AG04449 (cell line): ENCODE data around the gene MAN1A2.
A peak's percentile ranks its signal among the peaks of the same experiment; 100 is the strongest.

Source experiments
- CTCF ChIA-PET: fragments of 350-600 bp; formaldehyde crosslinking; extraction: SDS; loops from one replicate; lab custom pipeline; 2021; ENCODE audit warnings: antibody characterized with exemption; lab: Yijun Ruan, JAX
- POLR2A ChIA-PET: fragments of 400-600, 350-600 bp; formaldehyde crosslinking; extraction: SDS; loops from one replicate; lab custom pipeline; 2020; ENCODE audit warnings: antibody characterized with exemption, inconsistent platforms; lab: Yijun Ruan, JAX
- DNase-seq: peaks from one replicate; pipeline ENCODE4 v3.0.0-alpha.2; 2010; ENCODE audit warnings: low read depth, low spot score
- H3K4me3 ChIP-seq: 2 replicates; pipeline ENCODE4 v1.5.1; 2011; ENCODE audit warnings: low read depth, mild to moderate bottlenecking, control low read depth, low read length
- CTCF ChIP-seq: IDR thresholded peaks from one replicate; pipeline ENCODE4 v1.5.1; 2011; ENCODE audit warnings: mild to moderate bottlenecking, moderate library complexity, low read length, control low read depth, inconsistent platforms; ENCODE audit not compliant: insufficient read depth; ENCODE audit errors: missing control alignments

Gene MAN1A2

GRCh38 chr1:117362986-117363385 is 4.3 kb upstream of the MAN1A2 start:
- H3K4me3 ChIP-seq: no peak overlapping the region
- DNase-seq: no peak
- no peak for TF ChIP-seq CTCF
- ChIA-PET CTCF (interaction anchor here (0.9 to 1.5 kb wide), 3 partner anchors 79 to 295 kb away, joined by 3 to 6 read pairs (median 3); no protein-coding TSS in a partner anchor), POLR2A (no interaction called here)

GRCh38 chr1:117363571-117364048 is 3.6 kb upstream of the MAN1A2 start:
- no peak overlapping the region for H3K4me3 ChIP-seq
- ChIA-PET CTCF (interaction anchor here (1.5 kb wide), 1 partner anchor 79 kb away, joined by 6 read pairs; no protein-coding TSS in a partner anchor), POLR2A (no interaction called here)
- no peak for TF ChIP-seq CTCF
- no peak for DNase-seq

- no peak overlapping the region for H3K4me3 ChIP-seq
- POLR2A ChIA-PET: no interaction called here
- CTCF ChIA-PET: no interaction called here
- no peak for DNase-seq
- TF ChIP-seq CTCF: no peak
Measured at GRCh38 chr1:117364240-117364639, 3.0 kb upstream of the MAN1A2 start.

GRCh38 chr1:117365350-117366176 is 1.7 kb upstream of the MAN1A2 start:
- ChIA-PET POLR2A (no interaction called here), CTCF (no interaction called here)
- DNase-seq: no peak
- no peak for TF ChIP-seq CTCF
- peak overlapping the region; percentile 88 for H3K4me3 ChIP-seq

GRCh38 chr1:117366177-117367045 is 838 bp upstream of the MAN1A2 start:
- peak overlapping the region; percentile 88 for H3K4me3 ChIP-seq
- CTCF ChIA-PET: interaction anchor here (1.2 kb wide), 1 partner anchor 81 kb away, joined by 4 read pairs; no protein-coding TSS in a partner anchor
- POLR2A ChIA-PET: no interaction called here
- no peak for DNase-seq
- TF ChIP-seq CTCF: no peak
